Keratinocyte (primary cell): Measurements from ENCODE around the gene CENPH. TPM values are rescaled to one million over a fixed set of nuclear protein-coding genes. Genes with fewer than 3 reads are reported as not detected.
"Not testable (repeated sequence)": the region's sequence is repeated elsewhere in the genome, so short reads cannot be mapped to it uniquely, and the experiment has no call there.

Source experiments
- DNase-seq: peaks from one replicate; pipeline ENCODE4 v3.0.0-alpha.2; 2011; ENCODE audit warnings: low read depth, missing footprints, low spot score
- FAIRE-seq: peaks from 2 replicates; lab custom pipeline; 2011; peaks lifted over from hg19 to GRCh38; lab: Jason Lieb, UNC
- H2AFZ ChIP-seq: 2 replicates; pipeline ENCODE4 v1.6.0; 2012; ENCODE audit warnings: low read length, control low read depth, inconsistent platforms; ENCODE audit not compliant: control insufficient read depth
- H3K27ac ChIP-seq: 2 replicates; pipeline ENCODE4 v1.5.1; 2011; ENCODE audit warnings: low read length; ENCODE audit not compliant: control insufficient read depth, insufficient read depth
- H3K27me3 ChIP-seq: 3 replicates; pipeline ENCODE4 v1.6.0; 2011; ENCODE audit warnings: low read length; ENCODE audit not compliant: control insufficient read depth, insufficient read depth; ENCODE audit errors: extremely low read depth
- H3K36me3 ChIP-seq, 2 experiments: 2 replicates in 1 of 2; 3 replicates in 1 of 2; pipeline ENCODE4 v1.5.1; 2011; ENCODE audit warnings: low read length in 2 of 2, mild to moderate bottlenecking in 1 of 2; ENCODE audit not compliant: control insufficient read depth in 2 of 2, insufficient read depth in 2 of 2; ENCODE audit errors: extremely low read depth in 1 of 2
- H3K4me1 ChIP-seq: 3 replicates; pipeline ENCODE4 v1.5.1; 2011; ENCODE audit warnings: low read length; ENCODE audit not compliant: control insufficient read depth, insufficient read depth; ENCODE audit errors: extremely low read depth
- H3K4me2 ChIP-seq: 3 replicates; pipeline ENCODE4 v1.6.0; 2011; ENCODE audit warnings: low read depth, low read length; ENCODE audit not compliant: control insufficient read depth, insufficient read depth; ENCODE audit errors: extremely low read depth
- H3K4me3 ChIP-seq, 3 experiments: fragments of 200-600 bp in 1 of 3; sonication (generic) in 1 of 3; 2 replicates in 2 of 3; 3 replicates in 1 of 3; pipeline ENCODE4 v1.5.1; 2011 to 2016; ENCODE audit warnings: low read length in 3 of 3, mild to moderate bottlenecking in 3 of 3, control low read depth in 2 of 3, inconsistent platforms in 1 of 3, low read depth in 1 of 3, mixed read lengths in 1 of 3, mixed run types in 1 of 3, moderate library complexity in 1 of 3; ENCODE audit not compliant: control insufficient read depth in 2 of 3, insufficient read depth in 2 of 3; ENCODE audit errors: extremely low read depth in 1 of 3
- H3K79me2 ChIP-seq: 2 replicates; pipeline ENCODE4 v1.6.0; 2012; ENCODE audit warnings: low read length; ENCODE audit not compliant: control insufficient read depth, insufficient read depth
- H3K9ac ChIP-seq: 3 replicates; pipeline ENCODE4 v1.6.0; 2011; ENCODE audit warnings: low read length; ENCODE audit not compliant: control insufficient read depth, insufficient read depth; ENCODE audit errors: extremely low read depth
- H3K9me1 ChIP-seq: 3 replicates; pipeline ENCODE4 v1.6.0; 2011; ENCODE audit warnings: low read length; ENCODE audit not compliant: control insufficient read depth, insufficient read depth; ENCODE audit errors: extremely low read depth
- H3K9me3 ChIP-seq: 2 replicates; pipeline ENCODE4 v1.5.1; 2012; ENCODE audit warnings: low read depth, low read length; ENCODE audit not compliant: control insufficient read depth
- H4K20me1 ChIP-seq: 3 replicates; pipeline ENCODE4 v1.6.0; 2011; ENCODE audit warnings: low read length; ENCODE audit not compliant: control insufficient read depth, insufficient read depth; ENCODE audit errors: extremely low read depth
- CTCF ChIP-seq, 3 experiments: IDR thresholded peaks in 1 of 3; conservative IDR thresholded peaks in 1 of 3; optimal IDR thresholded peaks in 1 of 3; 2 replicates in 2 of 3; 3 replicates in 1 of 3; pipeline versions ENCODE3 to v1.5.1; 2011; ENCODE audit warnings: low read length in 3 of 3, mild to moderate bottlenecking in 3 of 3, moderate library complexity in 2 of 3, control low read depth in 1 of 3, inconsistent platforms in 1 of 3; ENCODE audit not compliant: insufficient read depth in 2 of 3; ENCODE audit errors: extremely low read depth in 1 of 3
- EZH2 ChIP-seq: IDR thresholded peaks from one replicate; pipeline ENCODE4 v1.6.1; 2012; ENCODE audit warnings: inconsistent platforms, mild to moderate bottlenecking, low read length, moderate library complexity
- dilution Hi-C: fragments of 300-500 bp; cut with MboI; formaldehyde crosslinking; loops from one replicate; pipeline ENCODE4 v1.7.0; 2020; ENCODE audit warnings: low sequenced_read_pairs; ENCODE audit not compliant: extremely low pct_ligation_motif_present
- polyA plus RNA-seq, 5 experiments: library from polyadenylated mRNA; depleted of rRNA in 3 of 5; stranded (reverse) in 3 of 5; stranded (forward) in 1 of 5; unstranded in 1 of 5; fragments of >200 nt; gene quantifications; 1 replicate in 1 of 5; 2 replicates in 3 of 5; 3 replicates in 1 of 5; pipeline versions ENCODE4 v1.2.1 to v1.2.3, GENCODE V29; 2011 to 2012; ENCODE audit warnings: missing spikeins in 2 of 5, low read depth in 1 of 5, low replicate concordance in 1 of 5

The CENPH gene
- polyA plus RNA-seq, 1 donor (not counting 4 experiments of a cell fraction or from before 2014, with no cell fraction given) = 13.4 TPM

GRCh38 chr5:69252437-69252836 lies 63.1 kb downstream of the CENPH start:
- peaks cover 6 to 13% of the 10 kb centered on the region in 2 experiments for H3K36me3 ChIP-seq
- no peak for TF ChIP-seq EZH2
- no peak for TF ChIP-seq CTCF (optimal IDR thresholded peaks at IDR 0.05 in 1 of 3, IDR thresholded peaks at IDR 0.05 in 1 of 3, conservative IDR thresholded peaks at IDR 0.05 in 1 of 3; ENCODE audit: extremely low read depth in 1 of 3, insufficient read depth in 2 of 3, low read length in 3 of 3)
- dilution Hi-C loops = no loop called here

GRCh38 chr5:69255940-69256339 lies 66.6 kb downstream of the CENPH start:
- H3K9me3 ChIP-seq, H3K4me3 ChIP-seq, DNase-seq, H3K4me2 ChIP-seq, H3K4me1 ChIP-seq, H3K79me2 ChIP-seq, H2AFZ ChIP-seq, H3K9me1 ChIP-seq, H4K20me1 ChIP-seq, H3K27ac ChIP-seq, H3K9ac ChIP-seq, H3K27me3 ChIP-seq, dilution Hi-C loops, FAIRE-seq: not testable (repeated sequence)
- H3K36me3 ChIP-seq = peaks cover 17 to 19% of the 10 kb centered on the region in 2 experiments

More at GRCh38 chr5:69252437-69252836, 63.1 kb downstream of the CENPH start:
- no peak for FAIRE-seq
- Histone ChIP-seq H3K79me2 (peaks cover 41% of the 10 kb centered on the region), H3K9me3 (no peaks in the 10 kb centered on the region), H3K4me2 (no peak overlapping the region), H3K27me3 (no peaks in the 10 kb centered on the region), H3K4me3 (no peak overlapping the region), H3K9me1 (no peaks in the 10 kb centered on the region), H3K9ac (no peak overlapping the region), H3K27ac (no peak overlapping the region), H2AFZ (no peak overlapping the region), H3K4me1 (no peaks in the 10 kb centered on the region), H4K20me1 (no peaks in the 10 kb centered on the region)
- DNase-seq = no peak

GRCh38 chr5:69257577-69257976 lies 68.2 kb downstream of the CENPH start:
- Histone ChIP-seq H3K36me3 (peaks cover 18 to 20% of the 10 kb centered on the region in 2 experiments), H3K27ac (no peak overlapping the region), H3K9me1 (no peaks in the 10 kb centered on the region), H3K4me3 (no peak overlapping the region), H3K9me3 (no peaks in the 10 kb centered on the region), H2AFZ (no peak overlapping the region), H4K20me1 (no peaks in the 10 kb centered on the region), H3K4me1 (no peaks in the 10 kb centered on the region), H3K4me2 (no peak overlapping the region), H3K27me3 (no peaks in the 10 kb centered on the region), H3K79me2 (no peaks in the 10 kb centered on the region), H3K9ac (no peak overlapping the region)
- DNase-seq (no peak), FAIRE-seq (no peak)
- dilution Hi-C loops = no loop called here
- TF ChIP-seq EZH2 (no peak), CTCF (optimal IDR thresholded peaks at IDR 0.05 in 1 of 3, IDR thresholded peaks at IDR 0.05 in 1 of 3, conservative IDR thresholded peaks at IDR 0.05 in 1 of 3; ENCODE audit: extremely low read depth in 1 of 3, insufficient read depth in 2 of 3, low read length in 3 of 3) (no peak)
